ENCODE results near the gene C9orf78. TPM values are rescaled to one million over a fixed set of nuclear protein-coding genes. Genes with fewer than 3 reads are reported as not detected.

The C9orf78 gene
- total RNA-seq, 1 experiment from 2014 or later, result 30.0 TPM

- Mint-ChIP-seq H3K4me3 (ENCODE audit: unreplicated experiment) (no peak overlapping the region), H3K4me1 (ENCODE audit: insufficient read depth, unreplicated experiment) (peaks cover 13% of the 10 kb centered on the region), H3K27ac (ENCODE audit: low read depth, unreplicated experiment) (no peak overlapping the region), H3K36me3 (ENCODE audit: insufficient read depth, unreplicated experiment) (no peaks in the 10 kb centered on the region), H3K9me3 (ENCODE audit: unreplicated experiment) (no peaks in the 10 kb centered on the region), H3K27me3 (ENCODE audit: insufficient read depth, unreplicated experiment) (peaks cover 8% of the 10 kb centered on the region)
- BruUV-seq (replicated peaks), result no TSS peak
- peak; percentile 82 for DNase-seq (ENCODE audit: unreplicated experiment)
- intact Hi-C loops (cut with micrococcal nuclease), result loop anchor here (1.0 to 2.0 kb wide), 4 partner anchors 46 to 645 kb away; partner anchors contain the start of gene ASB6
- ChIA-PET CTCF (interaction anchor here (0.5 to 12.6 kb wide), 32 partner anchors 8 to 827 kb away, joined by 3 to 145 read pairs (median 4); partner anchors contain the start of genes ASB6 and TOR1B), POLR2A (interaction anchor here (0.6 to 6.3 kb wide), 7 partner anchors 31 to 143 kb away, joined by 3 to 35 read pairs (median 3); partner anchors contain the start of gene PTGES)
- TF ChIP-seq CTCF (IDR thresholded peaks at IDR 0.05; ENCODE audit: unreplicated experiment), result peak; percentile 95
These were observed 51.3 kb downstream of the C9orf78 start for GRCh38 chr9:129783516-129784361.

DNA sequence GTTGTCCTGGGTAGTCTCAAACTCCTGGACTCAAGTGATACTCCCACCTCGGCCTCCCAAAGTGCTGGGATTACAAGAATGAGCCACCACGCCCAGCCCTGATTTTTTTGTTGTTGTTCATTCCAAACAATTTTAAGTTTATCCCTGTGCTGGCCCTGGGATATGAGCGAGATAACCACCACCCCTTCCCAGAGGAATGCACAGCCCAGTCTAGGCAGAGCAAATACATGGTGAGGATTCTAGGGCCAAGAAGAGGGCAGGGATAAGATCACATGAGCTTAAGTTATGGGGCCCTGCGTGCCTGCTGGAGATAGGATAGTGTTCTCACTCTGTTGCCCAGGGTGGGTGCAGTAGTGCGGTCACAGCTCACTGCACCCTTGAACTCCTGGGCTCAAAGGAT, 53.1 kb downstream of the C9orf78 start:
- Mint-ChIP-seq H3K27ac (ENCODE audit: low read depth, unreplicated experiment) (no peak overlapping the region), H3K4me1 (ENCODE audit: insufficient read depth, unreplicated experiment) (peaks cover 27% of the 10 kb centered on the region), H3K9me3 (ENCODE audit: unreplicated experiment) (no peaks in the 10 kb centered on the region), H3K27me3 (ENCODE audit: insufficient read depth, unreplicated experiment) (peaks cover 6% of the 10 kb centered on the region), H3K4me3 (ENCODE audit: unreplicated experiment) (no peak overlapping the region), H3K36me3 (ENCODE audit: insufficient read depth, unreplicated experiment) (no peaks in the 10 kb centered on the region)
- ChIA-PET POLR2A (interaction anchor here (1.5 to 6.3 kb wide), 3 partner anchors 31 to 45 kb away, joined by 8 to 35 read pairs (median 16); no protein-coding TSS in a partner anchor), CTCF (interaction anchor here (0.7 to 12.6 kb wide), 12 partner anchors 9 to 630 kb away, joined by 3 to 145 read pairs (median 4); partner anchors contain the start of gene ASB6)
- DNase-seq (ENCODE audit: unreplicated experiment), result no peak
- intact Hi-C loops (cut with micrococcal nuclease), result loop anchor here (2.0 kb wide), 1 partner anchor 643 kb away; no protein-coding TSS in a partner anchor
- BruUV-seq (replicated peaks), result no TSS peak
- no peak for TF ChIP-seq CTCF (IDR thresholded peaks at IDR 0.05; ENCODE audit: unreplicated experiment)

DNA sequence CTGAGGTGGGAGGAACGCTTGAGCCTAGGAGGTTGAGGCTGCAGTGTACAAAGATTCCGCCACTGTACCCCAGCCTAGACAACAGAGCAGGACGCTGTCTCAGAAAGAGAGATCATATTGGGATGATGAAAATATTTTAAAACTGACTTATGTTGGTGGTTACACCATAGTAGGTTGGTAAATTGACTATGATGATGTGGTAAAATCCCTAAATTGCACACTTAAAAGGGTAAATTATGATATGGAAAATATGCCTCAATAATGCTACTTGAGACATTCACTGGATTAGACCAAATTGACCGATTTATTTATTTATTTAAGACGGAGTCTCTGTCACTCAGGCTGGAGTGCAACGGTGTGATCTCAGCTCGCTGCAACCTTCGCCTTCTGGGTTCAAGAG, 53.9 kb downstream of the C9orf78 start:
- ChIA-PET CTCF (interaction anchor here (0.8 to 12.6 kb wide), 11 partner anchors 10 to 157 kb away, joined by 3 to 145 read pairs (median 5); partner anchors contain the start of gene ASB6), POLR2A (interaction anchor here (1.5 to 6.3 kb wide), 3 partner anchors 30 to 44 kb away, joined by 8 to 35 read pairs (median 16); no protein-coding TSS in a partner anchor)
- intact Hi-C loops (cut with micrococcal nuclease), result no loop called here
- Mint-ChIP-seq H3K36me3 (ENCODE audit: insufficient read depth, unreplicated experiment) (peaks cover 2% of the 10 kb centered on the region), H3K4me1 (ENCODE audit: insufficient read depth, unreplicated experiment) (peaks cover 35% of the 10 kb centered on the region), H3K4me3 (ENCODE audit: unreplicated experiment) (no peak overlapping the region), H3K9me3 (ENCODE audit: unreplicated experiment) (no peaks in the 10 kb centered on the region), H3K27ac (ENCODE audit: low read depth, unreplicated experiment) (no peak overlapping the region), H3K27me3 (ENCODE audit: insufficient read depth, unreplicated experiment) (no peaks in the 10 kb centered on the region)
- no peak for TF ChIP-seq CTCF (IDR thresholded peaks at IDR 0.05; ENCODE audit: unreplicated experiment)
- DNase-seq (ENCODE audit: unreplicated experiment), result no peak
- no TSS peak for BruUV-seq (replicated peaks)

Data from MCF 10A (cell line).